ENCODE measurements around the gene CCL15. TPM values are rescaled to one million over a fixed set of nuclear protein-coding genes. Genes with fewer than 3 reads are reported as not detected.
A peak's percentile ranks its signal among the peaks of the same experiment; 100 is the strongest.

The CCL15 gene
- total RNA-seq, 3 donors from 2014 or later: 19.8 to 79.4 (median 59.7) TPM

GRCh38 chr17:36030956-36031355, 29.6 kb upstream of the CCL15 start:
- Histone ChIP-seq H3K4me3 (no peak overlapping the region), H3K36me3 (ENCODE audit: low read depth) (no peaks in the 10 kb centered on the region), H3K9me3 (no peaks in the 10 kb centered on the region), H3K4me1 (ENCODE audit: low read depth) (peaks cover 22% of the 10 kb centered on the region)
- TF ChIP-seq CTCF (IDR thresholded peaks at IDR 0.05): no peak
- DNase-seq (peak in 1 of 3 donors; percentile 34), ATAC-seq (peak; percentile 84)
- intact Hi-C loops (cut with DNase I, micrococcal nuclease): no loop called here

- intact Hi-C loops (cut with DNase I, micrococcal nuclease): no loop called here
- no peak for TF ChIP-seq CTCF (IDR thresholded peaks at IDR 0.05)
- Histone ChIP-seq H3K4me1 (ENCODE audit: low read depth) (peaks cover 18% of the 10 kb centered on the region), H3K36me3 (ENCODE audit: low read depth) (no peaks in the 10 kb centered on the region), H3K4me3 (no peak overlapping the region), H3K9me3 (no peaks in the 10 kb centered on the region)
- DNase-seq (no peak), ATAC-seq (no peak)
Observed at GRCh38 chr17:36027761-36028160, 26.4 kb upstream of the CCL15 start.

- H3K4me3 ChIP-seq: no peak overlapping the region
- no peak for ATAC-seq
- intact Hi-C loops (cut with DNase I, micrococcal nuclease): no loop called here
- no peaks in the 10 kb centered on the region for H3K9me3 ChIP-seq
- H3K4me1 ChIP-seq (ENCODE audit: low read depth): no peaks in the 10 kb centered on the region
- H3K36me3 ChIP-seq (ENCODE audit: low read depth): no peaks in the 10 kb centered on the region
- DNase-seq: no peak
- no peak for TF ChIP-seq CTCF (IDR thresholded peaks at IDR 0.05)
Observed at GRCh38 chr17:36024106-36024869, 22.9 kb upstream of the CCL15 start.

- H3K4me3 ChIP-seq: no peak overlapping the region
- TF ChIP-seq CTCF (IDR thresholded peaks at IDR 0.05): no peak
- intact Hi-C loops (cut with DNase I, micrococcal nuclease): no loop called here
Observed at GRCh38 chr17:36019423-36019822, 18.1 kb upstream of the CCL15 start.

GRCh38 chr17:36017799-36018198, 16.4 kb upstream of the CCL15 start, which contains the start of gene CCL23:
Gene CCL23, minus strand, starts transcription at chr17:36017972. Its CDS starts 75 bp downstream, at chr17:36017897.
- H3K4me1 ChIP-seq (ENCODE audit: low read depth): no peaks in the 10 kb centered on the region
- no peak within 1 kb of the TSS for H3K4me3 ChIP-seq
- TF ChIP-seq CTCF (IDR thresholded peaks at IDR 0.05): no peak
- intact Hi-C loops (cut with DNase I, micrococcal nuclease): no loop called here
- H3K9me3 ChIP-seq: no peaks in the 10 kb centered on the region
- no peak for DNase-seq
- H3K36me3 ChIP-seq (ENCODE audit: low read depth): no peaks in the 10 kb centered on the region
- peak; percentile 34 for ATAC-seq

More at GRCh38 chr17:36019423-36019822, 18.1 kb upstream of the CCL15 start:
- no peak for DNase-seq
- no peaks in the 10 kb centered on the region for H3K36me3 ChIP-seq (ENCODE audit: low read depth)
- H3K4me1 ChIP-seq (ENCODE audit: low read depth): no peaks in the 10 kb centered on the region
- ATAC-seq: no peak
- no peaks in the 10 kb centered on the region for H3K9me3 ChIP-seq

Data from mucosa of descending colon (tissue), 3 donors.